HG03378 (cell line): ENCODE measurements around the gene ADCY10.

Experiments used
- ATAC-seq: cut with Tn5 transposase; IDR thresholded peaks from one replicate; pipeline ENCODE4 v1.9.1; 2021; ENCODE audit warnings: mild to moderate bottlenecking, moderate library complexity; ENCODE audit not compliant: unreplicated experiment

The ADCY10 gene

DNA sequence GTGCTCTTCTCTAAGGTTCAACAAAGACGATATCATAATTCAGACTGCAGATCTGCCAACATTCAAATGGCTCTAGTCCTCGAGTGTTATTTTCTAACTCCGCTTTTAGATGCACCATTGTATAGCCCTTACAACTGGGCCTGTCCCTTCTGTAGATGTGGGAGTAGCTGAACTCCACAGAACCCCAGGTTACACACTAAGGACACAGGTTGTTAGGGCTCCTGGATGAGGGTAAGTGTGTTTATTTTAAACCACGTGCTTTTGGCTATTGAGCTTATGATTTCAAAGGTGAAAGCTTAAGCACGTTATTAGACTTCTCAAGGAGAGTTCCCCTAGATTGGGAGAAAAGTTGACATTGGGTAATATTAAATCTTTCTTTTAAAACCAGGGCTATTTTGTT, 127.4 kb downstream of the ADCY10 start:
- ATAC-seq = no peak

DNA sequence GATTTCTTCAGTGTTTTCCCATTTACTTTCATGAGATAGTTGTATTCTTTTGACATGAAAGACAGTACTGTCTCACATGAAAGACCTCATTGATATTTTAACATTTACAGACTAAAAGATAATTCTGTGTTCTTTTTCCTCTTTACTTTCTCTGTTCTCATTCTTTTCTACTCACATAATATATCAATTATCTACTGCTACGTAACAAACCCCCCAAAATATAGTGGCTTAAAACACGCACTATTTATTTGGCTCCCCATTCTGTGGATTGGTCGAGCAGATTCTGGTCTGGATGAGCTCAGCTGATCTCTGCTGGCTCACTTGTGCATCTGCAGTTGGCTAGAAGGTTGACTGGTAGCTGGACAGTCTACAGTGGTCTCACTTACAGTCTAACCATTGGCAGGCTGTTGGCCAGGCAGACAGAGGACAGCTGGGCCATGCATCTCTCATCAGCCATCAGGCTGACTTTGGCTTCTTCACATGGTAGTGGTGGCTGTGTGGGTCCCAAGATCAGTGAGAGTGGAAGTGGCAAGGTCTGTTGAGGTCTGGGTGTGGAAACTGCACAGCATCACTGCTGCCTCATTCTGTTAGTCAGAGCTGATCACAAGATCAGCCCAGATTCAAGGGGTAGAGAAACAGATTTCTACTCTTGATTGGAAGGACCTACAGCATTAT, 128.9 kb downstream of the ADCY10 start:
- ATAC-seq = no peak

DNA sequence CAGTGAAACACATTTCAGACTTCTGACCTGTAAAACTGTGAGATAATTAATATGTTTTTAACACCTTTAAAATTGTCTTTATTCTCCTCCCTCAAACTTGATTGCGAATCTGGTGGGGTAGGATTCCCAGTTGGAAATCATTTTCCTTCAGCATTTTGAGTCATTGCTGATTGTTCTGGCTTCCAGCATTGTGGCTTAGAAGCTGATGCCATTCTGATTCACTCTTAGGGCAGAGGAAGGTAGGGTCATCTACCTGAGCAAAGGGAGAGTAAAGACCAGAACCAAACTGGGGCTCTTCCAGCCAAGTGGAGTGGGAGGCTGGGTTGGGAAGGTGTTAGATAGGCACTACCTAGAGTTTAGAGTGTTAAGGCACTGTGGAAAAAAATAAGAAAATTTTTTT, 131.0 kb downstream of the ADCY10 start:
- no peak for ATAC-seq

DNA sequence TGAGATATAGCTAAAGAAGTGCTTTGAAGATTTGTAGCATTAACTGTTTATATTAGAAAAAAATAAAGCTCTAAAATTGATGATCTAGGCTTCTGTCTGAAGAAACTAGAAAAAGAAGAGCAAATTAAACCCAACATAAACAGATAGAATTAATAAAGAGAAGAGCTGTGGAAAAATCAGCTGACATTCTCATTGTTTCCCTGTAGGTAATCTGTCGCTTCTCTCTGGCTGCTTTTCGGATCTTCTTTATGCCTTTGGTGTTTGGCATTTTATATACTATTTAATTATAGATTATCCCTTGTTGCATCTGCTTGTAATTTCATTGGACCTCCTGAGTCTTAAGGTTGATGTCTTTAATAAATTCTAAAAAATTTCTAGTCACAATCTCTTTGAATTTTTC, 132.4 kb downstream of the ADCY10 start:
- no peak for ATAC-seq

DNA sequence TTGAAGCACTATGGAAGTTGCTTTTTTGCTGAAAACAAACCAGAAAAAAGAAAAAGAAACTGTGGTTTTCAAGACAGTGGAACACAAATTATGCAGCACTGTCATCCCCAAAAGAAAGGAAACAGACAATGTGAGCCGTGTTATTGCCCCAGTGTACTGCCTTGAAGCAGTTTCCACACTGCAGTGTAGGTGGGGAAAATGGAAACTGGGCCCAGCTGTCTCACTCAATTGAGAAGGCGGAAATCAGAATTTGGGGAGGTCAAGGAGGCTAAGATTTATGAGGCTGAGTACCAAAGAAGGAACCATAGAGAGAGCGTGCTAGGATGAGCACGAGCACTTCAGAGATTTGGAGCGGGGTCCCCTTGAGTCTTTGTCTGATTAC, 136.7 kb downstream of the ADCY10 start:
- ATAC-seq = no peak

DNA sequence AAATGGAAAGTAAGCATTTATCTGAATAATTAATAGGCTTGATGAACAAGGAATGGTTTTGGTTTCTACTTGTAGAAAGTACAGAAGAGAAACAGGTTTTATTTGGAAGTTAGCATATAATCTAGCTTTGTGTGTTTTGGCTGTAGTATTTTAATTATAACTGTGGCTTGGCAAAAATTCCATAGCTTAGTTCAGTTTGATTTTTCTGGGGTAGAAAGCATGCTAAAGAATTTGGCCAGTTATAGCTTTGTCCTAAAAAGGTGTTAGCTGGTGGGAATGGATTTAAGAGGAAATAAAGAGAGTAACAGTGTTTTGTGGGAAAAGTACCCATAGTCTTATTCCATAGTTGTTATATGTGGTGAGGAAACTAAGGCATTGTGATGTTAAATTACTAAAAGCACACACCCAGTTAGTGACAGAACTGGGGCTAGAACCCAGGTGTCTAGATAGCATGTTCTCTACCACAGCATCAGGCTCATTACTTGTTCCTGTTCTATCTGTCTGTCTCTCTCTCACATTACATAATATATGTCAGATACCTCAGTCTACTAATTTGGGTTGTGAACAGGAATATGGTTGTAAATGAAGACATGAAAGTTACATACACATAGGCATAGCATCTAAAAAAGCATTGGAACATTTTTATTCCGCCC, 137.2 kb downstream of the ADCY10 start:
- no peak for ATAC-seq

DNA sequence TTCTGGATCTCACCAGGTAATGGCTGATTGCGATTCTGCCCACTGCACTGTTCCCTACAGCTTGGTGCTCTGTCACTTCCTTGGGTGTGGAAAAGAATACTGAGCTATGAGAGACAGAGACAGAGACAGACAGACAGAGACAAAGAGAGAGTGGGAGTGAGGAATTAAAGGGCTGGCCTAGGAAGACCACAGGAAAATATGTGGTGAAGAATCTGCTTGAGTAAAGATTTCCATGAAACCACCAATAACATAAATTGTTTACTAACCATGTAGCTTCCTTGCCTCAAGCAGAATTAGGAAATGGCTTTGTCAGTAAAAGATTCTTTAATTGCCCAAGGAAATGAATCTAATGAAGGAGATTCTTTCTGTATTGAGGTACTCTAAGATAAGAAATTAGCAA, 137.8 kb downstream of the ADCY10 start:
- no peak for ATAC-seq

DNA sequence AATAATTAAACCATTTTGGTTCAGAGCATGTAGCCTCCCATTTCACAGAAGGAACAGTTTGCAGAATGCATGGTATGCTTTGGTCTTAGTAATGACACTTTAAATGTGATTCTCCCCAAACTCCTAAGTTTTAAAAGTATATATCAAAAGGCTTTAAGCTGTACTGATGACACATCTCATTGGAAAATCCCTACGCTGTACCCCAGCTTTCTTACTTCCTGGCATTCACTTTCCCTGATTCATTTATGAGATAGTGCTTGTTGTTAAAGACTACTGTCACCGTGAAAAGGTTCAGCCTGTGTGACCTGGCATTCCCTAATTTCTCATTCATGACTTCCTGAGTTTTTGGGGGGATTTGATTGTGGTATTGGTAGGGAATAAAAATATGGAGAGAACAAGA, 138.8 kb downstream of the ADCY10 start:
- ATAC-seq = no peak

DNA sequence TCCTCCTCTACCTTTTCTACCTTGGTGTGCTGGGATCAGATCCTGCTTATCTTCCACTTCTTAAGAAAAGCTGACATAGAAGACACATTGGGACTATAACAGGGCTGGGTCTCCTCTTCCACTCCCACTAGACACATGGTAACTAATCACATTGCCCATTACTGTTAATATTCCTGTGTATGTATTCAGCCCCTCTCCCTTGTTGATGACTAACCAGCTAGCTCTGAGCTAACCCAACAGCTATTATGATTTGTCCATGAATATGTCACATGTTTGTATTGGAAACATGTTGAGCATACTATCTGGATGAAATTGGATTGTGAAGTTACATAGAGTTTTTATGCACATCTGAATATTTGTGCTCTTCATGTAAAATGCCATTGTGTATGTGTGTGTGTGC, 139.2 kb downstream of the ADCY10 start:
- ATAC-seq = no peak

DNA sequence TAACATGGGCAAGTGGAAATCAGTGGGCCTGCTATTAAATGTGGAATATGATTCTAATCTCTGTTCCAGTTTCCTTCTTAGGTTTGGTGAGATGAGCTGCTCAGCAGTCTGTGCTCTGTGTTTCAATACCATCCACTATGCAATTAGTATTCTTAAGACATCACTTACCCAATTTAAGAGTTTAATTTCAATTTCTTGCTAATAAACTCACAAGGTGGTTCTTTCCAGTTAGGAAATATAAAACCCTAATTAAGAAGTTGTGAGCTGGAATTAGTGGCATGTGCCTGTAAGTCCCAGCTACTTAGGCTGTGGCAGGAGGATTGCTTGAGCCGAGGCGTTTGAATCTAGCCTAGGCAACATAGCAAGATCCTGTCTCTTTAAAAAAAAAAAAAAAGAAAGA, 140.4 kb downstream of the ADCY10 start:
- no peak for ATAC-seq

DNA sequence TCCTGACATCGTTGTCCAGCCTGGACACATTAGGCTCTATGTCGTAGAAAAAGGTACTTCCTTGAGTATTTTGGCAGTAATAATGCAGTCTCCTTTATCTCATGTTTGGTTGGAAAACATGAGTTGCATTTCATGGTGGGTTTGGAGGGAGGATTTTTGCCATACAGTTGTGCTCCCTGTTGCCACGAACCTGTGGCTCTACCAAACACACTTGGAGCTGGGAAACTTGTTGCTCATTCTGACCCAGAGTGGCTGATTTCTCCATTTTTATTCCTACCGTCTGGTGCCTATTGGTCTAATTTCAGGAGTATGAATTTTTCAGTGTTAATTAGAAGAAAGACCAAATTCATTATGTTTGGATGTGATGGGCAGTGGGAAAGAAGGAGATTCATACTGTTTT, 141.5 kb downstream of the ADCY10 start:
- ATAC-seq = no peak

DNA sequence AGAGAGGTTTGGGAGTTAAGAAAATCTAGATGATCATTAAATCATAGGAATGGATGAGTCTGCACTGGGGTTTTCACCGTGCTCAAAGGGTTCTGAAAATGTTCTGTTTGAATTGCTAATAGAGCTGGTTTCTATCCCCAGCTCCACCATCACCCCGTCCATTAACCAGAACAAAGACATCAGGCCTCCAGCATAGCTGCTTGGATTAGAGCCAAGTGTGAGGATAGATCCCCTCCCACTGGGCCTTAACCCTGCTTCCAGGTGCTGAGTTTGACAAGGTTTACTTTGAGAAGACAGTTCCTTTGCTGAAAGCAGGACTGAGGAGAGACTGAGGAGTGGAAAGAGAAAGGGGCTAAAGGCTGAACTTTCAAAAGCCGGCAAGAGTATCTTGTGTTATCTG, 143.8 kb downstream of the ADCY10 start:
- ATAC-seq = no peak

DNA sequence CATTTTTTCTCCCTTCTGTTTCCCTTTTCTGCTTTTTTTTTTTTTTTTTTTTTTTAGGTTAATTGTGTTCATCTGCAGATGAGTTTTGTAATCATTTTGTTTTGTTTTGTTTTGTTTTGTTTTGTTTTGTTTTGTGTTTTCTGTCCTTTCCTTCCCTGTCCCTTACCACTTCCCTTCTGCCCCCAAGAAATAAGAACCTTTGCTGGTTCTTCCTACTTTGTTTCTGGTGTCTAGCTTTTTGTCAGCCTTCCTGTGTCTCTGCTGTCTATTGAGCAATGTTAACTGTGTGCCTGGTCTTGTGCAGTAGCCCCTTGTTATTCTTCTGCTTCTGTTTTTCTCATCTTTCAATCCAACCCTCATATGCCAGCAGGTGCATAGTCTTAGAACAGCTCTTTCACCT, 146.2 kb downstream of the ADCY10 start:
- no peak for ATAC-seq

DNA sequence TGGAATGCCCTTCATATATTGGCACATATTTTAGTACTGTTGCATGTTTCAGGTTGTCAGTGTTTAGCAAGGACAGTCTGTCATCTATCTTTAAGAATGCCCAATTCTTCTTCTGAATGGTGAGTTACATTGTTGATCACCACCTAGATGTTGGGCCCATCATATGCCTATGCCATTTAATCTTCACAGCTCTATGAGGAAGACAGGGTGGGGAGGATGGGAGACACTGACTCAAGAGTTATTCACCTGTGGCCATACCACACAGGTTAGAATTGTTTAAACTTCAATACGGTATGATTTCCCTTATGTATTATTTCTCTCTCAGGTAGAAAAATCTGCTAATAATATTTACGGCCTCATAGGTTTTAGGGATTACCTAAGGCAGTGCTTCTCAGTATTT, 147.4 kb downstream of the ADCY10 start:
- no peak for ATAC-seq

DNA sequence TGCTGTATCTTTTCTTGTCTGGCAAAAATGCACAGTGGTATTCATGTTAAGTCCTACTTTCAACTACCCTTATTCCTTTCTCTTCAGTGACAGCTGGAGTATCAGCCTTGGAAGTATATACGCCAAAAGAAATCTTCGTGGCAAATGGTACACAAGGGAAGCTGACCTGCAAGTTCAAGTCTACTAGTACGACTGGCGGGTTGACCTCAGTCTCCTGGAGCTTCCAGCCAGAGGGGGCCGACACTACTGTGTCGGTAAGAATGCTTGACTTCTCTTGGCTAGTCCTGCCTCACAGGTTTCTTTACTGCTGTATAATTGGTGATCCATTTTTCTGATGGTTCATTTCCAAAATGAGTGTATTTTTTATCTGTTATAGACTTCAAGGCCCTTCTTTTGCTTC, 148.4 kb downstream of the ADCY10 start:
- no peak for ATAC-seq

DNA sequence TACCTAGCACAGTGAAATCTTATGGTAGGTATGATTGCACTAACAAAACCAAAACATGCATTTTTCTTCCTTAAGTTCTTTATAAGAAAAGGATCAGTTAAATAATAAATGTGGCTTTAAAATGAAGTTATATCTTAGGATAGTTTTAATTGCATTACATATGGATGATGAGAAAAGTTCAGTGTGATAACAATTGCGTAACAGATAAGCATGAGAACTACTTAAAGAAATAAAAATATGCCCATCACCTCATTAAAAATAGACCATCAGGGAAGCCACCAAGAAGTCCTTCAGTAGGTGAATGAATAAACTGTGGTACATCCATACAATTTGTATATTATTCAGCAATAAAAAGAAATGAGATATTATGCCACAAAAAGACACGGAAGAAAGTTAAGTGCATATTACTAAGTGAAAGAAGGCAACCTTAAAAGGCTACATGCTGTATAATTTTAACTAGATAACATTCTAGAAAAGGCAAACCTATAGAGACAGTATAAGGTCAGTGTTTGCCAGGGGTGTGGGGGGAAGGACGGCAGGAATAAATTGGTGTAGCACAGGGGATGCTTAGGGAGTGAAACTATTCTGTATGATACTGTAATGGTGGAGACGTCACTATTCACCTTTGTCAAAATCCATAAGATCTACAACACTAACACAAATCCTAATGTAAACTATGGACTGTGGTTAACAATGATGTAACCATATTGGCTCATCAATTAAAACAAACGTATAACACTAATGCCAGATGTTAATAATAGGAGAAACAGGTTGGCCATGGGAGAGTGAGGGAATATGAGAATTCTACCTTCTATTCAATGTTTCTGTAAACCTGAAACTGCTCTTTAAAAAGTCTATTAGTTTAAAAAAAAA, 149.2 kb downstream of the ADCY10 start:
- no peak for ATAC-seq

DNA sequence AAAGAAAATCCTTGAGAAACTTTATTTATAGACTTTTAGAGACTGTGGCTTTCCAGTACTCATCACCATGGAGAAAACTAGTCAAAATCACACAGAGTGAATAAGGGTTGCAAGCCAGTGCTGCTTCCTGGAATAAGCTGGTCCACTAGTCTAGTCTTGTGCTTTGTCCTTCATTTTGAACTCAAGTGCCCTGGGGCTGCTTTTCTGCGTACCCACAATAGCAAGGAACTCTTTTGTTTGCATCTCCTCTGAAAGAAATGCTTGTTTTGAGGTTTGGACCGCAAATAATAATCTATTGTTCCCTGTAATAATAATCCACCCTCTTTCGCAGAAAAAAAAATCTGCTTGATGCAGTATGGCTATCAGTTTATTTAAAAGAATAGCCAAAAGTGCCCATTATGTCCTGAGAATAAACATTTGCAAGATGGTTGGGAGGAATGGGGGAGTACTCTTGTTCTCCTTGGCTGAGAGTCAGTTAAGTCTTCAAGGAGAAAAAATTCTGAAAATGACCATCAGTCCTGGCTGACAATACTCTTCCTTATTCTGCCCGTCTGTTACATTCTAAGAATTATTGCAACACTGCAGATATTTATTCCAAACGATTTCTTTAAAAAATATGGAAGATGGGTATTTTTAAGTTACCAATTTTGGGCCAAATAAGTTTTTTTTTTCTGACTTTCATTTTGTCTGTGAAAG, 150.3 kb downstream of the ADCY10 start:
- no peak for ATAC-seq

DNA sequence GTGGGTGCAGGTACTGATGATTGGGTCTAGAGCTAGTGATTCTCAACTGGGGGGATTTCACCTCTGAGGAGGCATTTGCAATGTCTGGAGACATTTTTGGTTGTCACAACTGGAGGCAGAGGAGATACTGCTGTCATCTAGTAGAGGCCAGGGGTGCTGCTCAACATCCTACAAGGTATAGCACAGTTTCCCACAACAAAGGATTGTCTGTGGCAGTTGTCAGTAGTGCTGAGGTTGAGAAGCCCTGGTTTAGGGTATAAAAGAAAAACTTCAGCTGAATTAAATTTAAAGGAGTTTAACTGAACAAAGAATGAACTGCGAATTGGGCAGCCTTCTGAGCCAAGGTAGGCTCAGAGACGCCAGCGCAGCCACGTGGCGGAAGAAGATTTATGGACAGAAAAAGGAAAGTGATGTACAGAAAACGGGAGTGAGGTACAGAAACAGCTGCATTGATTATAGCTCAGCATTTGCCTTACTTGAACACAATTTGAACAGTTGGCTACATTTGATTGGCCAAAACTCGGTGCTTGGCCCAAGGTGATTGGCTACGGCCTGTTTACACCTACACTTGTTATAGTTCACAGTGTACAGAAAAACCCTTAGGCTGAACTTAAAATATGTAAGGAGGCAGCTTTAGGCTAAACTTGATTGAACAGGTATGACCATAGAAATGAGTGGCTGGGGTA, 151.7 kb downstream of the ADCY10 start:
- ATAC-seq = no peak

DNA sequence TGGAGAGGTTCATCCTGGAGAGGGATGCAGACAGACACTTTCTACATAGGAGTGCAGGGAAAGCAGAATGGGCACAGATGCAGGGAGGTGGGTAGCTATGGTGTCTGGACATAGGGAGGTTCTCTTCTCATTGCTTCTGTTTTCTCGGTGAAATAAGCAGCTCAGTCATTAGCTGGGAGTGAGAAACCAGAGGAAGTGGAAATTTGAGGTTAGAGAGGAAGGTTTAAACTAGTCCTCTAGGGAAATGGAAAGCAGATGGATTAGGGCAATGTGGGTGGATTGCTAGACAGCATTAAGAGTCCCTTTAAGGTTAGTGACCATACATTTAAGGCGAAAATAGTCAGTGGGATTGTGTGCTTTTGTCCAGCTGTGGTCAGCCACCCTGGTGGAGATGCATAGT, 152.5 kb downstream of the ADCY10 start:
- no peak for ATAC-seq
